Adrenal gland (tissue), 5 donors: ENCODE results near the gene RNU6-9.

Experiments
- CTCF ChIP-seq, 6 experiments: fragments of 450-650 bp in 4 of 6; fragments of 200-600 bp in 2 of 6; sonication (generic) in 1 of 6; IDR thresholded peaks; 1 replicate in 5 of 6; 2 replicates in 1 of 6; pipeline versions ENCODE4 v1.5.1 to v1.8.0; 2016 to 2021; ENCODE audit warnings: antibody characterized with exemption in 6 of 6, mild to moderate bottlenecking in 2 of 6, moderate library complexity in 1 of 6
- POLR2A ChIP-seq, 2 donors: fragments of 450-650 bp; IDR thresholded peaks; one replicate each; pipeline ENCODE4 v1.6.1; 2017; ENCODE audit warnings: antibody characterized with exemption in 2 of 2, mild to moderate bottlenecking in 2 of 2, moderate library complexity in 1 of 2
- donor health status: DM: no; HTN: no; CAD: no.

GRCh38 chr19:939922-940321 lies 46.6 kb downstream of the RNU6-9 start:
- TF ChIP-seq CTCF (IDR thresholded peaks at IDR 0.05) (no peak), POLR2A (IDR thresholded peaks at IDR 0.05) (no peak)
